PC-3 (cell line): ENCODE data around the gene ECHDC3. TPM values are rescaled to one million over a fixed set of nuclear protein-coding genes. Genes with fewer than 3 reads are reported as not detected.
"Not testable (repeated sequence)": the region's sequence is repeated elsewhere in the genome, so short reads cannot be mapped to it uniquely, and the experiment has no call there.

Experiments
- ATAC-seq: fragments of 200-7000 bp; cut with Tn5 transposase; 2 replicates; pipeline ENCODE4 v1.9.1; 2020; ENCODE audit warnings: mild to moderate bottlenecking, moderate library complexity
- BruUV-seq: library from RNA; stranded (reverse); fragments of 400-500 nt; replicated peaks from 2 replicates; lab custom pipeline; 2021; lab: Mats Ljungman, UMichigan
- CTCF ChIA-PET: fragments of 300-600 bp; sonication (Branson Sonifier 250); formaldehyde crosslinking; loops from one replicate; lab custom pipeline; 2022; ENCODE audit warnings: antibody characterized with exemption; lab: Charles Lee
- POLR2A ChIA-PET: fragments of 300-600 bp; sonication (Branson Sonifier 250); formaldehyde crosslinking; loops from one replicate; lab custom pipeline; 2022; ENCODE audit warnings: antibody characterized with exemption; ENCODE audit not compliant: unreplicated experiment; lab: Charles Lee
- DNase-seq: peaks from one replicate; pipeline ENCODE4 v3.0.0-alpha.2; 2015
- H2AFZ ChIP-seq: fragments of 300-600 bp; sonication (generic); 2 replicates; pipeline ENCODE4 v1.6.0; 2016; ENCODE audit warnings: antibody characterized with exemption, low read length
- H3F3A ChIP-seq: fragments of 300-600 bp; sonication (generic); one replicate; pipeline ENCODE4 v1.6.0; 2017; ENCODE audit warnings: antibody characterized with exemption, low read length, control low read depth, mild to moderate bottlenecking; ENCODE audit not compliant: unreplicated experiment
- H3K27ac ChIP-seq: fragments of 300-600 bp; sonication (generic); 2 replicates; pipeline ENCODE4 v1.5.1; 2016; ENCODE audit warnings: mild to moderate bottlenecking, low read length
- H3K27me3 ChIP-seq: fragments of 300-600 bp; sonication (generic); 2 replicates; pipeline ENCODE4 v1.6.1; 2016; ENCODE audit warnings: low read length, mixed read lengths
- H3K36me3 ChIP-seq: fragments of 300-600 bp; sonication (generic); 2 replicates; pipeline ENCODE4 v1.6.1; 2016; ENCODE audit warnings: low read depth, mixed run types, low read length, mixed read lengths
- H3K4me1 ChIP-seq: fragments of 300-600 bp; sonication (generic); 2 replicates; pipeline ENCODE4 v1.5.1; 2016; ENCODE audit warnings: low read length; ENCODE audit not compliant: insufficient read depth
- H3K4me2 ChIP-seq: fragments of 300-600 bp; sonication (generic); 2 replicates; pipeline ENCODE4 v1.6.0; 2016; ENCODE audit warnings: low read length
- H3K4me3 ChIP-seq: fragments of 300-600 bp; sonication (generic); 2 replicates; pipeline ENCODE4 v1.5.1; 2016; ENCODE audit warnings: mild to moderate bottlenecking, low read length, mixed read lengths
- H3K79me2 ChIP-seq: fragments of 300-600 bp; sonication (generic); 2 replicates; pipeline ENCODE4 v1.6.1; 2017; ENCODE audit warnings: low read length, mixed read lengths
- H3K9ac ChIP-seq: fragments of 300-600 bp; sonication (generic); 2 replicates; pipeline ENCODE4 v1.6.0; 2016; ENCODE audit warnings: mild to moderate bottlenecking, low read length
- H3K9me2 ChIP-seq: fragments of 300-600 bp; sonication (generic); replicated peaks from 2 replicates; pipeline ENCODE4 v1.6.1; 2016; ENCODE audit warnings: mixed run types, low read length, mixed read lengths
- H3K9me3 ChIP-seq: fragments of 300-600 bp; sonication (generic); 2 replicates; pipeline ENCODE4 v1.6.1; 2016; ENCODE audit warnings: low read length, mixed read lengths
- H4K20me1 ChIP-seq: fragments of 300-600 bp; sonication (generic); 2 replicates; pipeline ENCODE4 v1.6.1; 2016; ENCODE audit warnings: low read length, mixed read lengths
- CTCF ChIP-seq: fragments of 300-600 bp; sonication (generic); conservative IDR thresholded peaks from 2 replicates; pipeline ENCODE4 v1.5.1; 2017; ENCODE audit warnings: antibody characterized with exemption, low read depth, mild to moderate bottlenecking, low read length
- EZH2 ChIP-seq: fragments of 300-600 bp; sonication (generic); IDR thresholded peaks from one replicate; pipeline ENCODE4 v1.6.1; 2017; ENCODE audit warnings: antibody characterized with exemption, mild to moderate bottlenecking, low read length; ENCODE audit not compliant: unreplicated experiment
- EZH2phosphoT487 ChIP-seq: fragments of 300-600 bp; sonication (generic); IDR thresholded peaks from 2 replicates; pipeline ENCODE4 v1.6.1; 2018; ENCODE audit warnings: mild to moderate bottlenecking, antibody characterized with exemption, low read length, borderline replicate concordance
- intact Hi-C: fragments of 100-400 bp; cut with micrococcal nuclease; formaldehyde crosslinking; loops from 2 replicates; pipeline ENCODE4 v1.9.0; 2023
- total RNA-seq: library from RNA; depleted of rRNA; stranded (reverse); fragments of >200 nt; gene quantifications from 2 replicates; pipeline ENCODE4 v1.2.3, GENCODE V29; 2014

The ECHDC3 gene
- total RNA-seq, 1 experiment from 2014 or later: not detected

GRCh38 chr10:11730779-11731178 lies 11.4 kb upstream of the ECHDC3 start:
- CTCF ChIA-PET: no interaction called here

GRCh38 chr10:11736767-11737166 lies 5.4 kb upstream of the ECHDC3 start:
- DNase-seq, H3K9me2 ChIP-seq, POLR2A ChIA-PET, H3K36me3 ChIP-seq, H3F3A ChIP-seq, H3K4me3 ChIP-seq, H3K27me3 ChIP-seq, H3K9ac ChIP-seq, H3K27ac ChIP-seq, H3K79me2 ChIP-seq, H3K4me1 ChIP-seq, H3K9me3 ChIP-seq, BruUV-seq, intact Hi-C loops, H2AFZ ChIP-seq, H4K20me1 ChIP-seq, CTCF ChIA-PET, H3K4me2 ChIP-seq, ATAC-seq: not testable (repeated sequence)

More at GRCh38 chr10:11730779-11731178, 11.4 kb upstream of the ECHDC3 start:
- TF ChIP-seq EZH2: no peak
- no peak for TF ChIP-seq CTCF
- TF ChIP-seq EZH2phosphoT487: no peak
- H2AFZ ChIP-seq: no peak overlapping the region
- H3K36me3 ChIP-seq: no peaks in the 10 kb centered on the region
- DNase-seq: no peak
- no peaks in the 10 kb centered on the region for H4K20me1 ChIP-seq
- H3K27ac ChIP-seq: no peak overlapping the region
- no peaks in the 10 kb centered on the region for H3K9me2 ChIP-seq
- H3K9ac ChIP-seq: no peak overlapping the region
- no peak for ATAC-seq
- intact Hi-C loops: no loop called here
- H3K27me3 ChIP-seq: no peaks in the 10 kb centered on the region
- no peak overlapping the region for H3K4me3 ChIP-seq
- BruUV-seq: no TSS peak
- no peaks in the 10 kb centered on the region for H3K79me2 ChIP-seq
- no peaks in the 10 kb centered on the region for H3K4me1 ChIP-seq
- H3K9me3 ChIP-seq: no peaks in the 10 kb centered on the region
- H3K4me2 ChIP-seq: no peak overlapping the region
- POLR2A ChIA-PET: no interaction called here
- H3F3A ChIP-seq: no peaks in the 10 kb centered on the region

- H4K20me1 ChIP-seq, H3F3A ChIP-seq, H3K9me2 ChIP-seq, H3K4me1 ChIP-seq, H3K9me3 ChIP-seq, ATAC-seq, H3K27ac ChIP-seq, H3K79me2 ChIP-seq, CTCF ChIA-PET, intact Hi-C loops, H3K27me3 ChIP-seq, POLR2A ChIA-PET, DNase-seq, H3K36me3 ChIP-seq, H3K9ac ChIP-seq: not testable (repeated sequence)
- H3K4me3 ChIP-seq: peak overlapping the region; percentile 40; the same call in 1 of the 2 replicates
- peak overlapping the region; percentile 38; the same call in 1 of the 2 replicates for H2AFZ ChIP-seq
- TSS peak; percentile 89 for BruUV-seq
- H3K4me2 ChIP-seq: peak overlapping the region; percentile 51
Observed at GRCh38 chr10:11737258-11738032, 4.7 kb upstream of the ECHDC3 start.
